Peyer's patch (tissue), 4 donors: ENCODE measurements around the gene LUZP1.

Experiments
- POLR2A ChIP-seq, 2 donors: fragments of 450-650 bp; IDR thresholded peaks; one replicate each; pipeline ENCODE4 v1.5.1; 2017; ENCODE audit warnings: antibody characterized with exemption in 2 of 2, mild to moderate bottlenecking in 2 of 2, moderate library complexity in 2 of 2
- TF ChIP-seq, protein P1 (sequence below), 6 experiments: fragments of 450-650 bp in 4 of 6; fragments of 200-600 bp in 2 of 6; sonication (generic) in 1 of 6; IDR thresholded peaks; one replicate each; pipeline ENCODE4 v1.5.1; 2017 to 2019; ENCODE audit warnings: antibody characterized with exemption in 6 of 6, mild to moderate bottlenecking in 3 of 6, moderate library complexity in 1 of 6

GRCh38 chr1:23057301-23057700 is 111.4 kb downstream of the LUZP1 start:
- TF ChIP-seq POLR2A (IDR thresholded peaks at IDR 0.05), result no peak
- TF ChIP-seq, protein P1, sequence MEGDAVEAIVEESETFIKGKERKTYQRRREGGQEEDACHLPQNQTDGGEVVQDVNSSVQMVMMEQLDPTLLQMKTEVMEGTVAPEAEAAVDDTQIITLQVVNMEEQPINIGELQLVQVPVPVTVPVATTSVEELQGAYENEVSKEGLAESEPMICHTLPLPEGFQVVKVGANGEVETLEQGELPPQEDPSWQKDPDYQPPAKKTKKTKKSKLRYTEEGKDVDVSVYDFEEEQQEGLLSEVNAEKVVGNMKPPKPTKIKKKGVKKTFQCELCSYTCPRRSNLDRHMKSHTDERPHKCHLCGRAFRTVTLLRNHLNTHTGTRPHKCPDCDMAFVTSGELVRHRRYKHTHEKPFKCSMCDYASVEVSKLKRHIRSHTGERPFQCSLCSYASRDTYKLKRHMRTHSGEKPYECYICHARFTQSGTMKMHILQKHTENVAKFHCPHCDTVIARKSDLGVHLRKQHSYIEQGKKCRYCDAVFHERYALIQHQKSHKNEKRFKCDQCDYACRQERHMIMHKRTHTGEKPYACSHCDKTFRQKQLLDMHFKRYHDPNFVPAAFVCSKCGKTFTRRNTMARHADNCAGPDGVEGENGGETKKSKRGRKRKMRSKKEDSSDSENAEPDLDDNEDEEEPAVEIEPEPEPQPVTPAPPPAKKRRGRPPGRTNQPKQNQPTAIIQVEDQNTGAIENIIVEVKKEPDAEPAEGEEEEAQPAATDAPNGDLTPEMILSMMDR (IDR thresholded peaks at IDR 0.05), result no peak
